ENCODE measurements around the gene ACACB.

The ACACB gene

DNA sequence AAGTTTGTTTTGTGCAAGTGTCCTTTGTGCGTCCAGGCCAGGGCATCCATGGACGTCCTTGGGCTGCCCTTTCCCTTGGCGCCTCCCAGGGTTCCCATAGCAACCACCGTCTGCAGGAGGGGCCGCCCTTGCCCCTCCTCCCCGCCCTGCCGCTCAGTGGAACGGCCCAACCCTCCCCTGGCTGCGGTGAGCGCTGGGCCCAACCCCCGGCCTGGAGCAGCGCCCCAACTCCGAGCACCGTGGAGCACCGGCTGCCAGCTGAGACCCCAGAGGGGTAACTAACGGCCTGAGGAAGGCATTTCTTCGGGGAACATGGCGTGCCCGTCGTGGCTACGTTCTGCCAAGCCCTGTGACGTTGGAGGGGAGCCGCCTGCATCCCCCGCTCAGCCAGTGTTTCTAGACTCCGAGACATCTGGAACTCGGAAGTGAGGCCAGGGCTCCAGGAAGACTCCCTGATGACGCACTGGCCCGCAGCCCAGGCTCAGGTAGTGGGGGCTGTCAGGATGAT is 5.3 kb upstream of the ACACB start:
- peak; percentile 26 to 38 for DNase-seq

DNA sequence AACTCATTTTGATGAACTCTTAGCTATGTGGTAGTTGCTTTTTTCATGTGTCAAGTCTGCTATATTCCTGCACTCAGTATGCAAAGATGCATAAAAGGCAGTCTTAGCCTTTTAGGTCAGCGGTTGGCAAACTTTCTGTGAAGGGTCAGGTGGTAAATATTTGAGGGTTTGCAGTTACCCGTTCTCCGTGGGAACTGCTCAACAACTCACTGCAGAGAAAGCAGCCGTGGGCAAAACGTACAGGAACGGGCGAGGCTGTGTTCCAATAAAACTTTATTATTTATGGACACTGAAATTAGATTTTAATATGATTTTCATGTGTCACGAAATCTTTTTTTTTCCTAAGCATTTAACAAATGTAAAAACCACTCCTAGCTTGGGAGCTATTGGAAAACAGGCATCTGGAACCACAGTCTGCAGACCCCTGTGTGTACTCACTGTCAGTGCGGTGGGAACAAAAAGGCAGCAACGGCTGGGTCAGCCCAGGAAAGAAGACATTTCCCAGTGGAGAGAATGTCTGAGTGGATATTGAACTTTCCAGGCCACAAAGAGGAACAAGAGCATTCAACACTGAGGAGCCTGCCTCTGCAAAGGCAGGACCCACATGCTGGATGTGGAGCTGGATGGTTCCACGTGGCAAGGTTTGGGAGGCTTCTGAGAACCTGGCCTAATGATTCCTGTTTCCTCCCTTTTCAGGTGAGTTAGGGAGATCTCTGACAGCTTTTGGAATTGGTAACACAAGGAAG is 3.5 kb upstream of the ACACB start:
- DNase-seq = no peak

GRCh38 chr12:109113661-109114321 is 2.6 kb upstream of the ACACB start:
- DNase-seq = no peak

DNA sequence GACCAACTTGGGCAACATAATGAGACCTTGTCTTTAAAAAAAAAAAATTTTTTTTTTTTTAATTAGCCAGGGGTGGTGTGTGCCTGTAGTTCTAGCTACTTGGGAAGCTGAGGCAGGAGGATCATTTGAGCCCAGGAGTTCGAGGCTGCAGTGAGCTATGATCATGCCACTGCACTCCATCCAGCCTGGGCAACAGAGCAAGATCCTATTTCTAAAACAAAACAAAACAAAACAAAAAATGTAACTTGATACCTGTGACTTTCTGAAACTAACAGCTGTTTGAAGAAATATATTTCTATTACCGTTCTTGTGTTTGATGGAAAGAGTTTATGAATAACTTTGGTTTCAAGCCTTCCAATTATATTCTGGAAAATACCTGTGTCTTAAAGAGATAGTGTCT is 1.7 kb upstream of the ACACB start:
- DNase-seq = no peak

- DNase-seq = no peak
These were observed 1.0 kb upstream of the ACACB start for GRCh38 chr12:109115404-109115757.

DNA sequence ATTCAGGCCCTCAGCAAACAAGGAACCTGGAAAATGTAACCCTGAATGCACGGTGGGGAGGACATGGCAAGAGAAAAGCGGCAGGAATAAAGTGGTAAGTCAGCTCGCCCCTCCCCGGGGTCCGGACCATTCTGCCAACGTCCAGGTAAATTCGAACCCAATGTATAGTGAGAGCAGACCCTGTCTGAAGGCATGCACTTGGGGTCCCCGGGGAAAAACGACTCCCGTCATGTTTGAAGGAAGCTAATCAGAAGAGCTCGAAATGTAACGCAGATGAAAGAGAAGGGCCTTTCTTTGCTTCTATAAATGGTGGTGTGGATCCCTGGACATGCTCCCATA is 193 bp downstream of the ACACB start:
- no peak for DNase-seq

DNA sequence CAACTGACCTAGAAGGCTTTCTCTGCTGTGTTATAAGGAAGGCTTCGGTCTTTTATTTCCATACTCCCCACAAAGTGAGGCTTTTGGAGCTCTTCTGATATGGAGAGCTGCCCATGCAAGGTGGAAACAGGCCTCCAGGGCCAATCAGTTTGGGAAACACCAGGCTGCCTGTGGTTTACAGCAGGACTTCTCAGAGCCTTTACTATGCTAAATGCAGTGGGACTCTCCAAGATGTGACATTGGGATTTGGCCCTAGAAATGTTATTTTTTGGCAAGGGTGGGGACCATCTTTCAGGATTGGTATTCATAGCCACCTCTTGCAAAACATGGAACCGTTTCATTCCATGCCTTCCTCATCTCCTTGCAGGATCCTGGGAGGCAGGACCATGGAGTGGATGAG is 3.7 kb downstream of the ACACB start:
- DNase-seq = no peak

DNA sequence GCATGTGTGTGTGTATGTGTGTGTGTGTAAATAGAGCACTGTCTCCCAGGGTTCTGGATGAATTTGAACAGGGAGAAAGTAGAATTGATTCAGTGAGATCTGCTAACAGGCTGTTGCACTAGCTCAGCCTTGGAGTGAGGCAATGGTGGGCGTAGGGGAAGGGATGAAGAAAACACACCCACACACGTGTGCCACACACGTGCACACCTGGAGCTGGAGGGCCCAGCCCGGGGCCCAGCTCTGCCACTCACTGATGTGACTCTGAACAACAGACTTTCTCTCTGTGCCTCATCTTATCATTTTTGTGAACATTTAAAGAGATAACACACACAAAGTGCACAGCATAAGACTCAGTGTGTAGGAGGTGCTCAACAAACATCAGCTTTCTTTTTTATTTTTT is 4.2 kb downstream of the ACACB start:
- DNase-seq = no peak

DNA sequence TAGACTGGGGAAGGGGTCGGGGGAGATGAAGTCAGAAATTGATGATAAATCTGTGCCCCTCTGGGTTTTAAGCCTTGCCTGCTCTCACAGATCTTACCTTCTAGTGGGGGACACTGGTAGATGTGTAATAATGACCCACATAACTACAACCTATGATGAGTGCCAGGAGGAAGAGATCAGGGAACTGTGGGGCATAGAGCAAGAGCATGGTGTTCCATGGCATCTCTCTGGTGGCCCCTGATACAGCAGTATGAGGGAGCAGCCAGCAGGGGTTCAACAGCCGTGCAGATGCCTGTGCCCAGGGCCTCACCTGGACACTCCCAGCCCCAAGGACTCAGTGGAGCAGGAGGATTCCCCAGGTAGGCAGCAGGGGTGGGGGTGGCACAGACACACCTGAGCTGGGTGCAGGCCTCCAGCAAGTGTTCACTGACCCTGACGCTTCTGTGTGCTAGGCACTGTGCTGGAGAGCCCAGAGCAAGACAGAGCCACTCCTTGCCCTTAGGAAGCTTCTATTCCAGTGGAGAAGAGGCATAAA is 5.0 kb downstream of the ACACB start:
- DNase-seq = no peak

DNA sequence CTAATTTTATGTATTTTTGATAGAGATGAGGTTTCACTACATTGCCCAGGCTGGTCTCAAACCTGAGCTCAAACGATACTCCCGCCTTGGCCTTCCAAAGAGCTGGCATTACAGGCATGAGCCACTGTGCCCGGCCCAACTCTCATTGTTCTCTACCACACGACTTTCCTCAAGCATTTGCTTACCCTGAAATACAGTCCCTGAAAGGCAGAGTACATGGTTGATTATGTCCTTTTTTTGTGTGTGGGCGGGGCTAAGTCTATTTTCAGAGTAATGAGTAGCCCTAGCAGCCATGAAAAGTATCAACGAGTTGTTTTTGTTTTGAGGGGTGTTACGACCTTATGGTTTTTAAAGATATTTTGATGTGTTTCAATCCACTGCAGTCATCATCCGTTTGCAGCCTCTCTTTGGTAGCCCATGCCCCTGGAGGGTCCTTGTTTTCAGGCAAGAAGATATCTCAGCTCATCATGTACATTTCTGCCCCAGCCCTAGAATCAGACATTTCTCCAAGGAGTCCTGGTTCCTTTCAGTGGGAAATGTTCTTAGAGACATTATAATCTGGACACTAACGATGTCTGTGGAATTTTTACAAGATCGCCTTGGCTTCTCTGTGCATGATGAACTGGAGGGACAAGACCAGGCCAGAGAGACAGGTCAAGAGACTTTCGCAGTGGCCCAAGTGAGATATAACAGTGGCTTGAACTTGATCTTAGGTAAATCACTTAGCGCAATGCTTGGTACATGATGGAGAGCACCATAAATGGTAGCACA is 8.7 kb downstream of the ACACB start:
- no peak for DNase-seq

DNA sequence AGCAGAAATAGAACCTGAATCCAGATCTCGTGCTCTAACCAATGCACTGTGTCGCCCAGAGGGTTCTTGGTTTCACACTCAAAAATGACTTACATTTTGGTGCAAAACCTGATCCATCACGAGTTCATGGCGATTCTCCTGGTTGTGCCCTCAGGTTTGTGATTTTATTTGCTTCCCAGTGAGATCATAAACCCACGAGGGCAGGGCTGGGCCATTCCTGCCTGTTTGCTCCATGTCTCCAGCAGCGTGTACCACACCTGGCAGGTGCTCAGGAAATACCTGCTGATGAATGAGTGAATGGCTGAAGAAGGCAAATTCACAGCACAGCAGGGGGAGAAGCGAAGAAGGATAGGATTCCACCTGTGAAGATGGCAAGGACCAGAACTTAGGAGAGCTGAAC is 9.4 kb downstream of the ACACB start:
- DNase-seq = no peak

DNA sequence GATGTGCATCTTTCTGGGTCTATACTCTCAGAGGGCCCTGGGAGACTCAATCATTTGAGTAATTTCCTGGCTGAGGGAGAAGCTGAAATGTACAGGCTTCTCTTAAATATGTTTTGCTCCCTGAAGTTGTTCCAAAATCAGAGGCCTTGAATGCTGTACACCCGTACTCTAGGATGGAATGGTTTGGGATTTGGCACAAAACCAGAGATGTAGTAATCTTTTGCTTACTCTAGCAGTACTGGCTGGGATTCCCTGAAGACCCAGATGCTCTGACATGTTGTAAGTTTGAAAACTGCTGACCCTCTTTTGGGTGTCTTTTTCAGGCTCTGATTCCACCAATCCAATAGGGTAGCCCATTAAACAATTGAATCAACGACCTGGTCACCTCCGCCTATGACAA is 10.4 kb downstream of the ACACB start:
- no peak for DNase-seq

DNA sequence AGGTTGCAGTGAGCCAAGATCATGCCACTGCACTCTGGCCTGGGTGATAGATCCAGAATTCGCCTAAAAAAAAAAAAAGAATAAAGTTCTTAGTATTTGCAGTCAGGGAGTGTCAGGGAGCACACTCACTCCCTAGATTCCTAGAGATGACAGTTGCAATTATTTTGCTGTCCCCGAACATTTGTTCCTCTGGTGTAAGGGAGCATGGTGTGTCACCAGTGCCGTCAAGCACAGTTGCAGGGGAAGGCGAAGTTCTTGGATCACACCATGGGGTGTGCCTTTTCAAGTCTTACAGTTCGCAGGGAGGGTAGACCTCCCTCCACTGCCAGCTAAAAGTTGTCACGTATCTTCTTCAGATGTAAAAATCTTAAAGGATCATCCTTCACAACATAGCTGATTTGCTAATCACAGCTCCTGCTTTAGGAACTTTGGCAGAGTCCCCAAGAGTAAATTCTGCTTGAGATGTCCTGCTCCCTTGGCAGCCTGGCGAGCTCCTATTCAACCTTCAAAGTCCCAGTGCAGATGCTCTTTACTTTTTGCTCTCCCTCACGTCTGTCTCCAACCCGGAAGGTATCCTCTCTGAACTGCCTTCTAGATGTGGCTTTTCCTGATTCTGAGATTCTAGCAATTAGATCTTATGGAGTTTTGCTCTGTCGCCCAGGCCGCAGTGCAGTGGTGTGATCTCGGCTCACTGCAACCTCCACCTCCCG is 11.3 kb downstream of the ACACB start:
- DNase-seq = no peak

DNA sequence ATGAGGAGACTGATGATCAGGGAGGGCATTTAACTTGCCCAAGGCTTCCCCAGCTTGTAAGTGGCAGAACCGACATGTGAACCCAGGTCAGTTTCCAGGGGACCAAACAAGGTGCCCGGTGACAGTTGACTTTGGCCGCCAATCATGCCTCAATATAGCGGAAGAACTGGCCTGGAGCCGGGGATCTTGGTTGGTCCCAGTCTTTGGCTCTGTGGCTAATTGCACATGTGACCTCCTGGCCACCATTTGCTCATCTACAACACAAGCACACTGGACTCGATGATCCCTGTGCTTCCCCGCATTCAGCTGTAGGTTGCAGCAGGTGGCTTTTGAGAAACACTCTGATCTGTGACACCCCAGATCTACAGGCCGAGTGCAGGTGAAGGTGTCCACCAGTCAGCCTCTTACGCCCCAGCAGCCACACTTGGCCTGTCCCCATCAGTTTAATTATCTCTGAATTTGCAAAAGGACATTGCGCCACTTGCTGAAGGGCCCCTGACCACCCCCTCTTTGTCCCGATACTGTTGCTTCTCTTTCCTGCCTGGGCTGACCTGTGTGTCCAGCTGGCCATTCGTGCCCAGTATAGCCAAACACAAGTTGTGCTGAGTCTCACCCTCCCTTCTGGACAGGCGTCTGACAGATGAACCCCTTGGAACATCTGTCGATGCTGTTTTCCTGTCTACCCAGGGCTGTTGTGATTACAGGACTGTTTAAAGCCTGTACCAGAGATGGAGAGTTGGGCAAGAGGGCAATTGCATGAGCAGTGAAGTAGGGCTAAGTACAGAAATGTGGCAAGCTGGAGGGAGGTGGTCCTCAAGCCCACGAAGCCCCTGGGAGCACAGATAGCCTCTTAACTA is 14.1 kb downstream of the ACACB start:
- DNase-seq = no peak

- DNase-seq = no peak
These were observed 15.0 kb downstream of the ACACB start for GRCh38 chr12:109131154-109132050.

GRCh38 chr12:109134186-109134917 is 18.0 kb downstream of the ACACB start:
- no peak for DNase-seq

DNA sequence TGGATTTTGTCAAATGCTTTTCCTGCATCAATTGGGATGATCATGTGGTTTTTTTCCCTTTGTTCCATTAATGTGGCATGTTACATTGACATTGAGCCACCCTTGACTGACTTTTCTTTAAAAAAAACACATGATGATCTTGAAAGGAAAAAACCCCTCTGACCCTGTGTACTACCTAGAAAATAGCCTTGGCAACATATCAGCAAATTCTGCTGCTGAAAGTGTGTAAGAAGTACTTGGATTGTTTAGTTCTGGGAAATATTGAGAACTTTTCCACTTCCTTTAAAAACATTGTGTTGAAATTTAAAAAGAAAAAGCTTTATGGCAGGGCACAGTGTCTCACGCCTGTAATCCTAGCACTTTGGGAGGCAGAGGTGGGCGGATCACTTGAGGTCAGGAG is 20.7 kb downstream of the ACACB start:
- DNase-seq = no peak

DNA sequence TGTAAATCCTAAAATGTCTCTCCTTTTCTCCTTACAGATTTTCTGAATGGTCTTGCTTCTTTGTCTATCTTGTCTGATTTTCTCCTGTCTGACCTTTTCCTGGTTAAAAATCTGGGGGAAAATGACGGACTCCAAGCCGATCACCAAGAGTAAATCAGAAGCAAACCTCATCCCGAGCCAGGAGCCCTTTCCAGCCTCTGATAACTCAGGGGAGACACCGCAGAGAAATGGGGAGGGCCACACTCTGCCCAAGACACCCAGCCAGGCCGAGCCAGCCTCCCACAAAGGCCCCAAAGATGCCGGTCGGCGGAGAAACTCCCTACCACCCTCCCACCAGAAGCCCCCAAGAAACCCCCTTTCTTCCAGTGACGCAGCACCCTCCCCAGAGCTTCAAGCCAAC is 23.0 kb downstream of the ACACB start:
- no peak for DNase-seq

GRCh38 chr12:109139791-109140190 is 23.4 kb downstream of the ACACB start:
- no peak for DNase-seq

DNA sequence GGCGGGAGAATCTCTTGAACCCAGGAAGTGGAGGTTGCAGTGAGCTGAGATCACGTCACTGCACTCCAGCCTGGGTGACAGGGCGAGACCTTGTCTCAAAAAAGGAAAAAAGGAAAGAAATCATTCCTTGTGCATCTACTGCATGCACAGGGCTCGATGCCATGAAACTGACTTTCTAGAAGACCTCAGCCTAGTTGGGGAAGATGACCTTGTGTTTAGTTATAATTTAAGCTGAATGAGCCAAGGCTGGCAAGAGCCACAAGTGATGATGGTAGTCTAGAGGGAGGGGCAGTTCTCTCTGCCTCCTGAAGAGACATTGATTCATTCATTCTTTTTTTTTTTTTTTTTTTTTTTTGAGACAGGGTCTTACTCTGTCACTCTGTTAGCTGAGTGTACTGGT is 24.2 kb downstream of the ACACB start:
- DNase-seq = no peak
